ENCODE measurements around the gene GZMM. TPM values are rescaled to one million over a fixed set of nuclear protein-coding genes. Genes with fewer than 3 reads are reported as not detected.

Gene GZMM
- total and polyA plus RNA-seq, 2 of the 13 experiments (the other 11 are each of a cell fraction or from before 2014, with no cell fraction given) = 0.07 TPM; not detected in 1

GRCh38 chr19:577439-578392 lies 33.9 kb downstream of the GZMM start:
- Histone ChIP-seq H3K4me1 (ENCODE audit: insufficient read depth, low read length) (peaks cover 16% of the 10 kb centered on the region), H4K20me1 (ENCODE audit: insufficient read depth, low read length) (peaks cover 84% of the 10 kb centered on the region), H3K4me3 (replicated peaks in 1 of 3; ENCODE audit: insufficient read depth in 1 of 3, low read depth in 2 of 3, low read length in 3 of 3) (peak overlapping the region in 1 of 3 experiments; percentile 48; a peak in 1 of 6 replicates), H3K9me3 (ENCODE audit: low read length) (no peaks in the 10 kb centered on the region), H3K36me3 (replicated peaks in 1 of 2; ENCODE audit: control insufficient read depth in 1 of 2, insufficient read depth in 2 of 2, low read length in 2 of 2) (peaks cover 35% of the 10 kb centered on the region in 2 experiments; a peak in 4 of 5 replicates), H2AFZ (ENCODE audit: low read length) (no peak overlapping the region), H3K4me2 (ENCODE audit: low read depth, low read length) (peak overlapping the region; percentile 23; the same call in 1 of the 2 replicates), H3K27me3 (ENCODE audit: control insufficient read depth in 1 of 2, insufficient read depth in 2 of 2, low read length in 2 of 2) (no peaks in the 10 kb centered on the region; a peak in 1 of 5 replicates), H3K9ac (ENCODE audit: insufficient read depth, low read depth, low read length) (no peak overlapping the region), H3K79me2 (ENCODE audit: insufficient read depth, low read length) (peaks cover 68% of the 10 kb centered on the region), H3K27ac (ENCODE audit: extremely low read length, insufficient read depth, low read length) (no peak overlapping the region)
- FAIRE-seq (no peak), DNase-seq (ENCODE audit: low spot score) (no peak), ATAC-seq (no peak)
- ChIA-PET CTCF (ENCODE audit: low intra/inter-chr PET ratio, low total read pairs) (no interaction called here), POLR2A (no interaction called here)
- WGBS (ENCODE audit: low lambda C conversion rate) = 93% methylated on average over 33 of the region's 66 CpGs
- in situ Hi-C loops (cut with HindIII; ENCODE audit: extremely low pct_ligation_motif_present, low pct_unique_long_range_greater_than_20kb) = no loop called here
- BruUV-seq (replicated peaks) = no TSS peak
- intact Hi-C loops (cut with micrococcal nuclease; ENCODE audit: unreplicated experiment) = no loop called here
- no peak for TF ChIP-seq ATF4 (CRISPR knock-in tag; IDR thresholded peaks at IDR 0.05)
- TF ChIP-seq PAXIP1 (CRISPR knock-in tag; conservative IDR thresholded peaks at IDR 0.05) = no peak
- TF ChIP-seq ZNF230 (CRISPR knock-in tag; IDR thresholded peaks at IDR 0.05) = no peak
- no peak for TF ChIP-seq NFKBIZ (CRISPR knock-in tag; IDR thresholded peaks at IDR 0.05)
- no peak for TF ChIP-seq KLF15 (CRISPR knock-in tag; IDR thresholded peaks at IDR 0.05; ENCODE audit: borderline replicate concordance)
- TF ChIP-seq HNRNPL (IDR thresholded peaks at IDR 0.05; ENCODE audit: low read depth, low read length) = 0 out of 2 replicates have a peak, but pooled peaks have one; percentile 48
- TF ChIP-seq EZH2 (conservative IDR thresholded peaks at IDR 0.05; ENCODE audit: low read depth, low read length) = no peak
- no peak for TF ChIP-seq ZNF841 (CRISPR knock-in tag; IDR thresholded peaks at IDR 0.05; ENCODE audit: borderline replicate concordance)
- no peak for TF ChIP-seq ZNF772 (CRISPR knock-in tag; IDR thresholded peaks at IDR 0.05)
- TF ChIP-seq KDM3A (CRISPR knock-in tag; IDR thresholded peaks at IDR 0.05; ENCODE audit: low read depth) = no peak
- TF ChIP-seq STAT6 (CRISPR knock-in tag; IDR thresholded peaks at IDR 0.05; ENCODE audit: borderline replicate concordance) = no peak
- no peak for TF ChIP-seq KLF6 (CRISPR knock-in tag; IDR thresholded peaks at IDR 0.05)
- no peak for TF ChIP-seq ZNF652 (CRISPR knock-in tag; IDR thresholded peaks at IDR 0.05; ENCODE audit: borderline replicate concordance, low read depth)
- no peak for TF ChIP-seq ATF7 (IDR thresholded peaks at IDR 0.05)
- no peak for TF ChIP-seq ATF7 (CRISPR knock-in tag; IDR thresholded peaks at IDR 0.05)
- TF ChIP-seq SP140L (CRISPR knock-in tag; IDR thresholded peaks at IDR 0.05; ENCODE audit: borderline replicate concordance) = no peak
- no peak for TF ChIP-seq PAWR (CRISPR knock-in tag; IDR thresholded peaks at IDR 0.05; ENCODE audit: borderline replicate concordance)

All from HepG2 (cell line).